NB4 (cell line): ENCODE measurements around the gene HRH2.
"Not testable (repeated sequence)": the region's sequence is repeated elsewhere in the genome, so short reads cannot be mapped to it uniquely, and the experiment has no call there.

Experiments used
- DNase-seq: peaks from one replicate; pipeline ENCODE4 v3.0.0; 2010; ENCODE audit warnings: low read depth
- H3K4me3 ChIP-seq: one replicate; pipeline ENCODE4 v1.5.1; 2011; ENCODE audit warnings: mild to moderate bottlenecking, low read depth, low read length, moderate library complexity
- MYC ChIP-seq: IDR thresholded peaks from 2 replicates; pipeline ENCODE4 v1.6.1; 2011; ENCODE audit warnings: low read depth, low read length
- POLR2A ChIP-seq: IDR thresholded peaks from 2 replicates; pipeline ENCODE4 v1.6.1; 2011; ENCODE audit warnings: mild to moderate bottlenecking; ENCODE audit not compliant: insufficient read length; ENCODE audit errors: extremely low read depth
- TF ChIP-seq, protein P1 (sequence below): IDR thresholded peaks from one replicate; pipeline ENCODE4 v1.5.1; 2012; ENCODE audit warnings: low read depth, low read length
- TF ChIP-seq, protein P2 (sequence below): IDR thresholded peaks from 2 replicates; pipeline ENCODE4 v1.6.1; 2011; ENCODE audit warnings: low read depth, low read length

Gene HRH2

DNA sequence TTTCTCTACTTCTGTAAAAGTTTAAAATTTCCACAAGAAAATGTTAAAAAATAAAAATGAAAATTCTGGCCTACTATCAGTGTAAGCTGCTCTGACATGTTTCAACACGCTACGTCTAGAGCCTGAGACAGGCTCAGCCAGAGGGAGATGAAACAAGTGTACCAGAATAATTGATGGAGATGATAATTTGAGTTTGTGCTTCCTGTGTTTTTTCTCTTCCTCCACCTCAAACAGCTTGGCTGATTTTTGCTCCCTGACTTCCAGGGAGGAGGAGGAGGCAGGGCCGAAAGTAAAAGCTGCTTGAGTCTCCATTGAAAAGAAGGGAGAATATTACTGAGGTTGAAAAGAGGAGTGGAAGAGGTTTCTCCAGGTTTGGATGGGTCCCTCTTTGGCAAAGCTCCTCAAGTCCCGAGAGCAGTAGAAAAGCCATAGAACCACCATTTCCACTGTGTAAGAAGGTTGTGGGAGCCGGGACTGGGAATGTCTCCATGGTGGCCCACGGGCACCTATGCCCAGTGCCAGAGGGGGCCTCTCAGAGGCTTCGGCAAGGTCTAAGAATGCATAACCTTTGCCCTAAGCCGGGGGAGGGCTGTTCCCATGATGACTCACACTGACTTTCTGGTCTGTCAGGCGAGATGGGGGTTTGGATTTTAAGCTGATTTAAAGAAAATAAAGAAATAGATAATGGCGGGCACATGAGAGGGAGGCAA lies 95.1 kb downstream of the HRH2 start:
- no peak for DNase-seq
- TF ChIP-seq, protein P1, sequence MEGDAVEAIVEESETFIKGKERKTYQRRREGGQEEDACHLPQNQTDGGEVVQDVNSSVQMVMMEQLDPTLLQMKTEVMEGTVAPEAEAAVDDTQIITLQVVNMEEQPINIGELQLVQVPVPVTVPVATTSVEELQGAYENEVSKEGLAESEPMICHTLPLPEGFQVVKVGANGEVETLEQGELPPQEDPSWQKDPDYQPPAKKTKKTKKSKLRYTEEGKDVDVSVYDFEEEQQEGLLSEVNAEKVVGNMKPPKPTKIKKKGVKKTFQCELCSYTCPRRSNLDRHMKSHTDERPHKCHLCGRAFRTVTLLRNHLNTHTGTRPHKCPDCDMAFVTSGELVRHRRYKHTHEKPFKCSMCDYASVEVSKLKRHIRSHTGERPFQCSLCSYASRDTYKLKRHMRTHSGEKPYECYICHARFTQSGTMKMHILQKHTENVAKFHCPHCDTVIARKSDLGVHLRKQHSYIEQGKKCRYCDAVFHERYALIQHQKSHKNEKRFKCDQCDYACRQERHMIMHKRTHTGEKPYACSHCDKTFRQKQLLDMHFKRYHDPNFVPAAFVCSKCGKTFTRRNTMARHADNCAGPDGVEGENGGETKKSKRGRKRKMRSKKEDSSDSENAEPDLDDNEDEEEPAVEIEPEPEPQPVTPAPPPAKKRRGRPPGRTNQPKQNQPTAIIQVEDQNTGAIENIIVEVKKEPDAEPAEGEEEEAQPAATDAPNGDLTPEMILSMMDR: no peak
- TF ChIP-seq, protein P2, sequence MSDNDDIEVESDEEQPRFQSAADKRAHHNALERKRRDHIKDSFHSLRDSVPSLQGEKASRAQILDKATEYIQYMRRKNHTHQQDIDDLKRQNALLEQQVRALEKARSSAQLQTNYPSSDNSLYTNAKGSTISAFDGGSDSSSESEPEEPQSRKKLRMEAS: no peak
- no peak overlapping the region for H3K4me3 ChIP-seq

DNA sequence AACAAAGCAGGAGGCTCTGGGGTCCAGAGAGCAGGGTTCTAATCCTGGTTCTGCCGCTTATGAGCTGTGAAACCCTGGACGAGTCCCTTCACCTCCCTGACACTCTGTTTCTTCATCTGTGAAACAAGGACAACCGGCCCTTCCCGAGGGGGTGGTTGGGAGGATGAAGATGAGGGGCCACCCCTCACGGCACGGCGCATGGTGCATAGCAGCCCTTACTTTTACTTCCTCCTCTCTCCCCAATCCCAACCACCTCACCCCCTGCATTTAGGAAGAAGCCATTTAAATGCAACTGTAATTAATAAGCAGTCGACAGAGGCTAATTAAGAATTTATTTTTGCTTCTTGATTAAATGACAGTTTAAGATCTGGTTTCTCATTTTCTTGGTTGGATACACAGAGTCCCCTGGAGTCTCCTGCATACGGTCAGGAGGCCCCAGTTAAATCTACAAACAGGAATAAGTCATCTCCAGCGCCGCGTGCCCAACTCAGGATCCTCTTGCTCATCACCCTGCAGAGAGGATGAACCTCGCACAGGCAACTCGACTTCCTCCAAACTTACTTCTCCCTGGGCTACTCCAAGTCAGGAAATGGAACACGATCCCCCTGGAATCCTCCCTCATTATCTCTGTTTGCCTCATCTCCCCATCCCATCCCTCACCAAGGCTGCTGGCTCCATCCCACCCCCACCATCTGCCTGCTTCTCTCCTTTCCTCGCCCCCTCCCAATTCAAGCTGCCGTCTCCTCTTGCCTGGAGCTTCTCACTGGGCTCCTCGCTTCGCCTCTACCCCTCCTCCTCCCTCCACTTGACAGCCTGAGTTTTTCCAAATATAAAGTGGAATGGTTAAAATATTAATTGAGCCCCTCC lies 95.9 kb downstream of the HRH2 start:
- no peak for DNase-seq
- TF ChIP-seq MYC (no peak), POLR2A (no peak)
- TF ChIP-seq, protein P1: no peak
- TF ChIP-seq, protein P2: no peak
- H3K4me3 ChIP-seq: no peak overlapping the region

DNA sequence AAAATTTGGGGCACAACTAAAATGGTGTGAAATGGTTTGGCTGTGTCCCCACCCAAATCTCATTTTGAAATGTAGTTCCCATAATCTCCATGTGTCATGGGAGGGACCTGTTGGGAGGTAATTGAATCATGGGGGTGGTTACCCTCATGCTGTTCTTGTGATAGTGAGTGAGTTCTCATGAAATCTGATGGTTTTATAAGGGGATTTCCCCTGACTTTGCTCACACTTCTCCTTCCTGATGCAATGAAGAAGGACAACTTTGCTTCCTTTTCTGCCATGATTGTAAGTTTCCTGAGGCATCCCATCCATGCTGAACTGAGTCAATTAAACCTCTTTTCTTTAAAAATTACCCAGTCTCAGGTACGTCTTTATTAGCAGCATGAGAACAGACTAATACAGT lies 102.1 kb downstream of the HRH2 start:
- DNase-seq, H3K4me3 ChIP-seq: not testable (repeated sequence)
